Activated naive CD4-positive, alpha-beta T cell treated with anti-CD3 and anti-CD28 coated beads, Interleukin-2, amount 50 U/mL, for 72 hours (primary cell): Measurements from ENCODE around the gene INTS12. TPM values are rescaled to one million over a fixed set of nuclear protein-coding genes. Genes with fewer than 3 reads are reported as not detected.
"Not testable (repeated sequence)": the region's sequence is repeated elsewhere in the genome, so short reads cannot be mapped to it uniquely, and the experiment has no call there.

ENCODE experiments used
- ATAC-seq, 2 donors: fragments of 150-1000 bp; cut with Tn5 transposase; 2 replicates each; pipeline ENCODE4 v1.10.0; 2021; ENCODE audit warnings: mild to moderate bottlenecking in 2 of 2, moderate library complexity in 2 of 2
- DNase-seq, 2 donors: peaks; one replicate each; pipeline ENCODE4 v3.0.0; 2021 to 2022; ENCODE audit warnings: low spot score in 2 of 2
- H3K27ac Mint-ChIP-seq, 2 donors: one replicate each; pipeline ENCODE4 v1.8.0; 2022; ENCODE audit warnings: mild to moderate bottlenecking in 2 of 2, mixed read lengths in 2 of 2
- H3K36me3 Mint-ChIP-seq, 2 donors: one replicate each; pipeline ENCODE4 v1.8.0; 2022; ENCODE audit warnings: mixed read lengths in 2 of 2
- H3K9me3 Mint-ChIP-seq, 2 donors: one replicate each; pipeline ENCODE4 v1.8.0; 2022; ENCODE audit warnings: mixed read lengths in 2 of 2
- total RNA-seq, 2 donors: library from RNA; stranded (reverse); gene quantifications; one replicate each; pipeline ENCODE4 v1.2.3, GENCODE V29; 2022

The INTS12 gene
- total RNA-seq, 2 donors from 2014 or later = 16.3 to 20.9 TPM

DNA sequence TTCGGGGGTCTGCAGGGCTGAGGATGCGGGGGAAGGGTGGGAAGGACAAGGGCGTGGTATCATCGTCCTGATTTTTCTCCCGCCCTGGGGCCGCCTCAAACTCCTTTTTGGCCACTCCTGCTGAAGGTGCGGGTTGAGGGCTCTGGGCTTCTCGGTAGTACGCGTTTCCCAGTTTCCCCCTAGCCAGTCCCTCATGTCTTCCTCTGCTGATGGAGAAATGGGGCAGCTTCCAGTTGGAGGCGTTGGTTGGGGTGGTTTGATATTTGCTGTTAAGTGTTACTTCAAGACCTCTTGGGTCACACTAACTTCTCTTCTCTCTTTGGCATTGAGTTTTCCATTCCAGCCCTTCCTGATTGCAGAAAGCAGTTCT, 577 bp upstream of the INTS12 start:
- Mint-ChIP-seq H3K36me3 (peaks cover 19 to 24% of the 10 kb centered on the region in 2 donors), H3K27ac (peak overlapping the region; percentile 78 to 96), H3K9me3 (no peaks in the 10 kb centered on the region)
- peak; percentile 39 to 54 for ATAC-seq
- DNase-seq = peak; percentile 11 to 55

DNA sequence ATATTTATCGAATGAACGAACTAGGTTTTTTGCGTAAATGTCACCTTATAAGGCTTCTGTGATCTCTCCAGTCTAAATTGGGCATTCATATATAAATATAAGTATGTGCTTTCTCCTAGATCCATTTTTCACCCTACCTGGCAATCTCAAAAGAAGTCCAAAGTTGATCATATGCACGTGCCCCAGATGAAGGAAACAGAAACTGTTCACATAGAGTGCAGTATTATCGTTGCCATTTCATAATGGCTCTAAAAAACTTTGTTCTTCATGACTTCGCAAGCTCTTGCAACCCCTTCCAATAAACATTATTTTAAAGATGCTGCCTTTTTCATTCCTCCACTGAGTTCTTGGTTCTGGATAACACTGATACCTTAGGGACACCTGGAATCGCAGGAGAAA, 708 bp downstream of the INTS12 start:
- Mint-ChIP-seq H3K27ac (peak overlapping the region; percentile 96 to 98), H3K36me3 (peaks cover 19 to 24% of the 10 kb centered on the region in 2 donors), H3K9me3 (no peaks in the 10 kb centered on the region)
- DNase-seq (no peak), ATAC-seq (no peak)

DNA sequence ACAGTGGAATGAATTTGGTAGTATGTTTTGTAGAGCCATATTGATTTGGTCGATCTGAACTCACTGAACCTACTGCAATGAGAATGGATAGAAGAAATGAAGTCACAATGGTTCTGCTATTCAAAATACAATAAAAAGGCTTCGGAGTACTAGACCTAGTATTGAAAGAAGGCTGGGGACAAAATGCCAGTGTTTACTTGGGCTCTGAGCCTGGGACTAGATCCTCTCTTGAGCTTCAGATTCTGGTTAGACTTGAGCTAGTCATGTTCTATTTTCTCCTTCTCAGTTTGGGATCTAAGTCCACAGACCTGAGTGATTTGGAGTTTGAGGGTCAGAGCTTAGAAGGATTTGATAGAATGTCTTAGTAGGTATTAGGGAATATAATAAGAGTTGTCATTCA, 9.9 kb downstream of the INTS12 start:
- ATAC-seq (no peak), DNase-seq (no peak)
- no peaks in the 10 kb centered on the region for H3K9me3 Mint-ChIP-seq
- H3K27ac Mint-ChIP-seq = no peak overlapping the region
- H3K36me3 Mint-ChIP-seq = peaks cover 0 to 8% of the 10 kb centered on the region in 2 donors

DNA sequence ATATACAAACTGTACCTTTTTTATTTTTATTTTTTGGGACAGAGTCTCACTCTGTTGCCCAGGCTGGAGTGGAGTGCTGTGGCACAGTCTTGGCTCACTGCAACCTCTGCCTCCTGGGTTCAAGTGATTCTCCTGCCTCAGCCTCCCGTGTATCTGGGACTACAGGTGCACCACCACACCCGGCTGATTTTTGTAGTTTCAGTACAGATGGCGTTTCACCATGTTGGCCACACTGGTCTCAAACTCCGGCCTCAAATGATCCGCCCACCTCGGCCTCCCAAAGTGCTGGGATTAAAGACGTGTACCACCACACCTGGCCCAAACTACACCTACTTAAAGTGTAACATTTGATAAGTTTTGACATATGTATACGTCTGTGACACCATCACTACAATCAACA, 12.7 kb downstream of the INTS12 start:
- not testable (repeated sequence) for ATAC-seq, H3K9me3 Mint-ChIP-seq, H3K27ac Mint-ChIP-seq, H3K36me3 Mint-ChIP-seq, DNase-seq

DNA sequence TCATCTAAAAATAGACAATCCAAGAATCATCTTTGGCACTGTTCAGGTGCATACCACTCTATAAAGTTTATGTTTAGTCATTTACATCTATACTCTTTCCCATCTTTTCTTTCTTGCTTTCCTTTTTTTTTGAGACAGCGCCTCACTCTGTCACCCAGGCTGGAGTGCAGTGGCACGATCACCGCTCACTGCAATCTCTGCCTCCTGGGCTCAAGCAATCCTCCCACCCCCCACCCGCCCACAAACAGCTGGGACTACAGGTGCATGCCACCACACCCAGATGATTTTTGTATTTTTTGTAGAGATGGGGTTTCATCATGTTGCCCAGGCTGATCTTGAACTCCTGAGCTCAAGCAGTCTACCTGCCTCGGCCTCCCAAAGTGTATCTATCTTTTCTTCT, 13.7 kb downstream of the INTS12 start:
- not testable (repeated sequence) for H3K36me3 Mint-ChIP-seq, H3K9me3 Mint-ChIP-seq, DNase-seq, ATAC-seq, H3K27ac Mint-ChIP-seq

DNA sequence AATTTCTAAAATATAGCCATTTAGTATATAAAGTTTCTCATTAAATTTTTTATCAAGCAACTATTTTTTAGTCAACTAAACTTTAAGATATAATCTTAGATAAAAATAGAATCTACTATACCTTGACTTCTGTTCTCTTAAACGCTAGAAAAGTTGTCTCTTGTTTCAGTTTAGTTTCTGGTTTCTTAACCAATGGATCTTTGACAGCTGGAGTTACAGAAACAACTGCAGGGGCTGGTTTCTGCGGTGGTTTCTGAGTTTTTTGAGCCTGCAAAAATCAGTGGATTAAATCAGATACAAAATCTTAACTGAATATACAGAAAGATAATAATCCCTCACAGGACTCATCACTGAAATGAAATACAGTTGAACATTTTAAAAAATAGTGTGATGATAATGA, 21.9 kb downstream of the INTS12 start:
- H3K36me3 Mint-ChIP-seq = no peaks in the 10 kb centered on the region
- no peaks in the 10 kb centered on the region for H3K9me3 Mint-ChIP-seq

DNA sequence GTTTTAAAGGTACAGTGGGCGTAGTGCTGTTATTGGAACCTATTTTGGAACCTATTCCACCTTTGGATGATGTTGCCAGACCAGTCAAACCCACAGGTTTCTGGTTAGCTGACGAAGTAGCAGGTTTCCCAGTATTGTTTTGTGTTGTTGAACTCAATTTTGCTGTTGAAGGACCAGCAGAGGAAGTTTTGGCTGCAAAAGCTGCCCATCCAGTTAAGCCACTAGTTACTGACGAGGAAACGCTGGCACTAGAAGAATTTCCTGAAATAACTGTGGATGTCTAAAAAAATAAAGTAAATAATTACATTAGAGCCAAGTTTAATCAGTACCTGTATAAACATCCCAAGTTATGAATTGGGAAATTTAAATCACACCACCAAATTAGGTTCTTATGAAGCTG, 25.5 kb downstream of the INTS12 start:
- Mint-ChIP-seq H3K9me3 (no peaks in the 10 kb centered on the region), H3K27ac (no peak overlapping the region), H3K36me3 (no peaks in the 10 kb centered on the region)
- DNase-seq (no peak), ATAC-seq (no peak)

More for the DNA sequence above, 21.9 kb downstream of the INTS12 start:
- H3K27ac Mint-ChIP-seq = no peak overlapping the region
- ATAC-seq (no peak), DNase-seq (no peak)

DNA sequence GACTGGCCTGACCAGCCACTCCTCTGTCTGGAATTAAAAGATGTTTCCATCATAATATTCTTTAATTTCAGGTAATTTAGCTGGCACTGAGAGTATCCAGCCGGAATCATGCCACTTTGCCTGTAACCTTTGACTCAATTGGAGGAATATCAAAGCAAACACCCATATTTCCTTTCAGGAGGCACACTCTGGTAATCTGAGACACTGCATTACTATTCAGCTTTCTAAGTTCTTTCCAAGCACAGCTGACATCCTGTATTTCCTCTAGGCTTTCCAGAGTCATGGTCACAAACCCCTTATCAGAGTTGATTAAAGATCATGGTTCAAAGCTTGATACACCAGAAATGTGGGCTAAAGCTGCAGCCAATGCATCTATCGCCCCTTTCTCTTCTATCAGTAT, 29.3 kb downstream of the INTS12 start:
- Mint-ChIP-seq H3K9me3 (no peaks in the 10 kb centered on the region), H3K27ac (no peak overlapping the region), H3K36me3 (no peaks in the 10 kb centered on the region)
- DNase-seq (no peak), ATAC-seq (no peak)

DNA sequence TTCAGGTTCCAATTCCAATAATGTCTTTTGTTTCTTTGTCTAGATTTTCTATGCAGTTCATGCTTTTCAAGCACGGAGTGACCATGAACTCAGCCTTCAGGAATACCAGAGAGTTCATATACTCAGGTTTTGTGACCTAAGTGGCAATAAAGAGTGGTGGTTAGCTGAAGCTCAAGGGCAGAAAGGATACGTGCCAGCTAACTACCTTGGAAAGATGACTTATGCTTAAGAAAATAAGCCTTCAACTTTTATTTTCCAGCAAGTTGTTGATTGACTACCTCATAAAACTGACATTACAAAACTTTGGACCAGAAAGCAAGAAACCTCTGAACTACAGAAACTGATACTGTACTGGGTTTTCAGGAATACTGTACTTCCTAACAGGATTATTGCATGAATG, 30.8 kb downstream of the INTS12 start:
- no peaks in the 10 kb centered on the region for H3K9me3 Mint-ChIP-seq

DNA sequence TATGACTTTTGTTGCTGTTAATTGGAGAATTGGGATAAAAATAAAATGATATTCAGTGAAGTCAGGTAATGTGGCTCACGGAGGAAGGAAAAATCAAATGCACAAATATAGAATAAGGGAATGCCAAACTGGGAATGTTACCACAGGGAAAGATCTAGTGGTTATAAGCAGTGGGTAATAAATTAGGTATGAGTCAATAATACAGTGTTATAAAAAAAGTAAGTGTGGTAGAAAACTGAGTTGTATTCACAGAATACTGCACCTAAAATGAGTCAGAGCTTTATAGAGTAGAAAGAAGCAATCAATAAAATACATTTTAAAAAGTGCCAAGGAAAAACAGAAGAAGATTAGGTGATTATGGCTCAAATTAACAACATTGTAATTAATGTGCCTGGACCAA, 34.5 kb downstream of the INTS12 start:
- ATAC-seq = no peak
- DNase-seq = no peak
- H3K9me3 Mint-ChIP-seq = no peaks in the 10 kb centered on the region
- no peaks in the 10 kb centered on the region for H3K36me3 Mint-ChIP-seq
- no peak overlapping the region for H3K27ac Mint-ChIP-seq

More for the DNA sequence above, 30.8 kb downstream of the INTS12 start:
- H3K27ac Mint-ChIP-seq = no peak overlapping the region
- DNase-seq (no peak), ATAC-seq (no peak)
- no peaks in the 10 kb centered on the region for H3K36me3 Mint-ChIP-seq

DNA sequence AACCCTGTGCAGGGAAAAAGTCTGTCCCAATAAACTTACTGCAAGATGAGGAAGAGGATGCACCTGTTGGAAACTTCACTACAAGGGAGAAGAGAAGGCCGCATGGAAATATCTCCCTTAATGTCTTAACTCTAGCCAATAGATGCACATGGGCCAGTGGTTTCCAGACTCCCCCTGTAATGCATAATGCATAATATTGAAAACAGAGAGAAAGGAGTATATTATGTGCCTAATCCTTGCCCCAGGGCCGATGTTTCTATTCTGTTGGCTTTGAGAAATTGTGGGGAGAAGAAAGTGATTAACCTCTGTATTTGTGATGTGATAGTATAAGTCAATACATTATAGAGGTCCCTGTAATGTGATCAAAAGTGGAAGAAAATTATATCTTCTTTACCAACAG, 37.2 kb downstream of the INTS12 start:
- no peaks in the 10 kb centered on the region for H3K9me3 Mint-ChIP-seq
- H3K27ac Mint-ChIP-seq = no peak overlapping the region
- DNase-seq (no peak), ATAC-seq (no peak)
- no peaks in the 10 kb centered on the region for H3K36me3 Mint-ChIP-seq

DNA sequence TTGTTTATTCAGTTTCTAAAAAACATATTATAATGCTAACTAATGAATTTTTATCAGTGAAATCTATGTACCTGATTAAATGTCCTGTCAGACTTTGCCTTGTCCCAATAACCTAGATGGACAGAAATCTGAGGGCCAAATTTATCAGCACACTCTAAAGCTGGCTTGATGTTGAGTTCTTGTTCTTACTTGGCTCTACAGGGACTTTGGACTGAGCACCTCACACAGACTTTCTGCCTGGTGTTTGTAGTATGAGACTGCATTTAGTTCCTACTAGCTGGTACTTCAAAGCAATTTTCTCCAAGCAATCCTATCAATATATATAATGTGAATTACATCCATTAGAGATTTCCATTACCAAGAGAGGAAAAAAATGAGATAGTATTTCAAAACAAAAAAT, 37.8 kb downstream of the INTS12 start:
- ATAC-seq = no peak
- Mint-ChIP-seq H3K9me3 (no peaks in the 10 kb centered on the region), H3K36me3 (no peaks in the 10 kb centered on the region), H3K27ac (no peak overlapping the region)
- no peak for DNase-seq

DNA sequence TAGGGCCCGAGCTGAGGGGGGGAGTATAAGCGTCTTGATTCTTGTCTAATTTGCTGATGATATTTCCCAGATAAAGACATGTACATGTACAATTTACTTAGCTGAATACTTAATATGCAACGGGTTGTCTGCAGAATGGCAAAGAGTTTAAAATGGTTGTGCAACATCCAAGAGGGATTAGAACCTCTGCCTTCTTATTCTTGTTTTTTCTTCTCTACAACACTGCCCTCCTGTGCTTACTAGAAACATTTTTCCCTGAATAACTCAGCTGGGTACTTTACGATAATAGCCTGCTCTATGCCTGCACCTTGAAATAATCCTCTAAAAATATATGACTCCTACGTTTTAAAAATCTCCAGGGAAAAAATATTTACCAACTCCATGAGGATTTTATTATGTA, 41.8 kb downstream of the INTS12 start:
- no peak for DNase-seq
- Mint-ChIP-seq H3K27ac (no peak overlapping the region), H3K9me3 (no peaks in the 10 kb centered on the region), H3K36me3 (no peaks in the 10 kb centered on the region)
- ATAC-seq = no peak

DNA sequence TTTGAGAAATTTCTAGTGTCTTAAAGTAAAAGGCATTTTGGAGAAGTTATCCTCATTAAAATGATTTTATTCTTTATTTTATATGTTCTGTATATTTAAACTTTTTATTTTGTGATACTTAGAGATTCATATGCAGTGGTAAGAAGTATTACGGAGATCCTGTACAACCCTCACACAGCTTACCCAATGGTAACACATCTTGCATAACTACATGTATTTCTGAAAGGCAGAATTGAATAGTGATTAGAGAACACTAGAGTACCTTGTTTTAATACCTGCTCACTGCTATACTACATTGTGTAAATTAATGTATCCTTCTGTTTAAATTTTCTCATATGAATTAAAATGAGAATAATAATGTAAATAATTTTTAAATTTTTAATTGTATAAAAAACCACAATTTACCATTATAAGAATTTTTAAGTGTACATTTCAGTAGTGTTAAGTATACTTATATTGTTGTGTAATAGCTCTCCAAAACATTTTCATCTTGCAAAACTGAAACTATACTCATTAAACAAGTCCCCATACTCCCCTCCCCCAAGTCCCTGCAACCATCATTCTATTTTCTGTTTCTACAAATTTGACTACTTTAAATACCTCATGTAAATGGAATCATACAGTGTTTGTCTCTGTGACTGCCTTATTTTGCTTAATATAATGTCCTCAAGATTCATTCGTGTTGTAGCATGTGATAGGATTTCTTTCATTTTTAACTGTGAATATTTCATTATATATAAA, 45.4 kb downstream of the INTS12 start:
- Mint-ChIP-seq H3K27ac (no peak overlapping the region), H3K9me3 (no peaks in the 10 kb centered on the region), H3K36me3 (no peaks in the 10 kb centered on the region)
- ATAC-seq (no peak), DNase-seq (no peak)

DNA sequence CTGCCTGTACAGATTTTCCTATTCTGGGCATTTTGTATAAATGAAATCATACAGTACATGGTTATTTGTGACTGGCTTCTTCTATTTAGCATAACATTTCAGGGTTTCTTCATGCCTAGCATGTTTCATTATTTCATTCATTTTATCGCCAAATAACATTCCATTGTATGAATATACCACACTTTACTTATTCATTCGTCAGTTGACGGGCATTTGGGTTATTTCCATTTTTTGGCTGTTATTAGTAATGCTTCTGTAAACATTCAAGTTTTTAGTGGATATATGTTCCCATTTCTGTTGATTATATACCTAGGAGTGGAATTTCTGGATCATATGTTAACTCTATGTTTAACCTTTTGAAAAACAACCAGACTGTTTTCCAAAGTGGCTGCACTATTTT, 47.5 kb downstream of the INTS12 start:
- Mint-ChIP-seq H3K9me3 (no peaks in the 10 kb centered on the region), H3K27ac (no peak overlapping the region), H3K36me3 (no peaks in the 10 kb centered on the region)
- ATAC-seq (no peak), DNase-seq (no peak)

DNA sequence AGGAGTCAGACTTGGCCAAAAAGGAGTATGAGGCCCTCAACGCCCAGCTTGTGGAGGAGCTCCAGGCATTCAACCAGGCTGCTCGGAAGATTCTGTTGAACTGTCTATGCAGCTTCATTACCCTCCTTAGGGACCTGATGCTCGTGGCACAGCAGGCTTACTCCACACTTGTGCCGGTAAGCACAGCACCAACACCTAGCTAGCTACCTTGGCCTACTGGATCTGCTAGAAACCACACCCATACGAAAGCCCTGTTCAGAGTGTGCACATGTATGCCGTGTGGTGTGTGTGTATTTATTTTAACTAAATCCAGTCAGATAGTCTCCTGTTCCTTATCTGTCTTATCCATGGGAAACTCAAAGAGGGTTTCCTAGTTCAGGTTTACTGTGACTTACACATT, 49.3 kb downstream of the INTS12 start:
- H3K27ac Mint-ChIP-seq = no peak overlapping the region

DNA sequence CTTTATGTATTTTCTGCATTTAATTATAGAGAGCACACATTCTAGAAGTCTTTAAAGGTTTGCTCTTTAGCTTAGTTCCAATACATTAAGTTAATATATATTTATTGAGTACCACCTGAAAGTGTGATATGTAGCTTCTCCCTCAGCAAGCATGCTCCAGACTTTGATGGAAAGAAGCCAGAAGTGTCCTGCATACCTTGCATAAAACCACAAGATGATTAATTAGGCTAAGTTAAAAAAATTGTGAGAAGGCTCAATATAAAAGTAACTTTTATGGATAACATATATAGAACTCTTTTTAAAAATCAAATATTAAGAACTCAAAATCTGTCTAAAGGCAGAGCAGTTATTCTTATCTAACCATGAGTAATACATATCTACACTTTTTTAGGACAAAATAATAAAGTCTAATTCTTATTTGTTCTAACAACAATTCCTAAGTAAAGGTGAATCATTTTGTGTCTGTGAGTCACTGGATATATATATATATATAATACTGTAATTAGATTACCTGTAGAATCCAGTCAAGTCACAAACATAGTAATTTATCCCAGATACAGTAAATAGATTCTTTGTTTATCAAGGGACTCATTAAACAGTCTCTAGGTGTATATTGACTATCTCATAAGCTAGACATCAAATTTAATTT, 51.2 kb downstream of the INTS12 start:
- Mint-ChIP-seq H3K9me3 (no peaks in the 10 kb centered on the region), H3K27ac (no peak overlapping the region), H3K36me3 (no peaks in the 10 kb centered on the region)
- no peak for ATAC-seq
- no peak for DNase-seq

More for the DNA sequence above, 49.3 kb downstream of the INTS12 start:
- H3K36me3 Mint-ChIP-seq = no peaks in the 10 kb centered on the region
- ATAC-seq = no peak
- H3K9me3 Mint-ChIP-seq = no peaks in the 10 kb centered on the region
- DNase-seq = no peak

DNA sequence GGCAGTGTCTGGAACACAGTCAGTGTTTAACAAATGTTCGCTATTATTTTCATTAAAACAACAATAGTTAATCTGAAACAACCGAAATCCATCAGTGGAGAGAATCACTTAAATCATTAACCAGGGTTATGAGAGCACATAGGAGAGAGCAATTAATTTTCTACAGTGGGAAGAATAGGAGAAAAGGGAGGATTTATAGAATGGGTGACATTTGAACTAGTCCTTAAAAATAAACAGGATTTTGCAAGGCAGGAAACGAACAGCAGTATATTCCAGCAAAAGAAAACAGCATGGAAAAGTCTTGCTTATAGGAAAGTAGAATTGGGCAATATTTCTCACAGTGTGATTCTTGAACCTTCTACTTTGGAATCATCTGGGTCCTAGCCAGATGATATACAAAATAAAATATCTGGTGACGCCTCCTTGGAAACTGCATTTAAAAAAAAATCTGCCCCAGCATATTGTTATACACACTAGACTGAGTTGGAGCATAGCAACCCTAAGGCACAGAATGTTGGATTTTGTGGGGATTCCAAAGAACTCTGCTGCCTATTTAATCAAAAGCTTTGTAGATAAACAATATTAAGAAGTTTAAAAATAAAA, 56.1 kb downstream of the INTS12 start:
- Mint-ChIP-seq H3K36me3 (no peaks in the 10 kb centered on the region), H3K9me3 (no peaks in the 10 kb centered on the region), H3K27ac (no peak overlapping the region)
- DNase-seq (no peak), ATAC-seq (no peak)
